Right lobe of liver (tissue), 4 donors: ENCODE data around the gene TAGLN3.

ENCODE experiments used
- POLR2A ChIP-seq: fragments of 450-650 bp; IDR thresholded peaks from one replicate; pipeline ENCODE4 v1.6.1; 2017; ENCODE audit warnings: antibody characterized with exemption, mild to moderate bottlenecking
- TF ChIP-seq, protein P1 (sequence below), 4 donors: fragments of 200-600 bp in 3 of 4; fragments of 450-650 bp in 1 of 4; IDR thresholded peaks; one replicate each; pipeline versions ENCODE4 v1.5.1 to v1.8.0; 2016 to 2022; ENCODE audit warnings: antibody characterized with exemption in 4 of 4, mild to moderate bottlenecking in 2 of 4
- donor health status: DM: no; HTN: no; CAD: no.
- donor health status: DM: no; HTN: no; CAD: no.
- donor health status: DM: no; HTN: yes; CAD: no.

- TF ChIP-seq, protein P1, sequence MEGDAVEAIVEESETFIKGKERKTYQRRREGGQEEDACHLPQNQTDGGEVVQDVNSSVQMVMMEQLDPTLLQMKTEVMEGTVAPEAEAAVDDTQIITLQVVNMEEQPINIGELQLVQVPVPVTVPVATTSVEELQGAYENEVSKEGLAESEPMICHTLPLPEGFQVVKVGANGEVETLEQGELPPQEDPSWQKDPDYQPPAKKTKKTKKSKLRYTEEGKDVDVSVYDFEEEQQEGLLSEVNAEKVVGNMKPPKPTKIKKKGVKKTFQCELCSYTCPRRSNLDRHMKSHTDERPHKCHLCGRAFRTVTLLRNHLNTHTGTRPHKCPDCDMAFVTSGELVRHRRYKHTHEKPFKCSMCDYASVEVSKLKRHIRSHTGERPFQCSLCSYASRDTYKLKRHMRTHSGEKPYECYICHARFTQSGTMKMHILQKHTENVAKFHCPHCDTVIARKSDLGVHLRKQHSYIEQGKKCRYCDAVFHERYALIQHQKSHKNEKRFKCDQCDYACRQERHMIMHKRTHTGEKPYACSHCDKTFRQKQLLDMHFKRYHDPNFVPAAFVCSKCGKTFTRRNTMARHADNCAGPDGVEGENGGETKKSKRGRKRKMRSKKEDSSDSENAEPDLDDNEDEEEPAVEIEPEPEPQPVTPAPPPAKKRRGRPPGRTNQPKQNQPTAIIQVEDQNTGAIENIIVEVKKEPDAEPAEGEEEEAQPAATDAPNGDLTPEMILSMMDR (IDR thresholded peaks at IDR 0.05), result no peak
- no peak for TF ChIP-seq POLR2A
These were observed 2.2 kb downstream of the TAGLN3 start for GRCh38 chr3:112000966-112001365.
